Activated naive CD4-positive, alpha-beta T cell treated with anti-CD3 and anti-CD28 coated beads for 36 hours (primary cell): ENCODE measurements around the gene CXCL17. TPM values are rescaled to one million over a fixed set of nuclear protein-coding genes. Genes with fewer than 3 reads are reported as not detected.
A peak's percentile ranks its signal among the peaks of the same experiment; 100 is the strongest.
"Not testable (repeated sequence)": the region's sequence is repeated elsewhere in the genome, so short reads cannot be mapped to it uniquely, and the experiment has no call there.

Source experiments
- CTCF ChIA-PET: fragments of 350-600 bp; sonication (Branson Sonifier 250); formaldehyde crosslinking; loops from one replicate; lab custom pipeline; 2021; ENCODE audit warnings: antibody characterized with exemption; lab: Charles Lee
- DNase-seq: peaks from one replicate; pipeline ENCODE4 v3.0.0-alpha.2; 2020
- H3K27ac Mint-ChIP-seq: one replicate; pipeline ENCODE4 v1.8.0; 2021; ENCODE audit warnings: mild to moderate bottlenecking, mixed read lengths
- H3K27me3 Mint-ChIP-seq: one replicate; pipeline ENCODE4 v1.8.0; 2021; ENCODE audit warnings: low read depth, mixed read lengths
- H3K36me3 Mint-ChIP-seq: one replicate; pipeline ENCODE4 v1.8.0; 2021; ENCODE audit warnings: low read depth, mixed read lengths
- H3K4me1 Mint-ChIP-seq: one replicate; pipeline ENCODE4 v1.8.0; 2021; ENCODE audit warnings: low read depth, mixed read lengths
- H3K4me3 Mint-ChIP-seq: one replicate; pipeline ENCODE4 v1.8.0; 2021; ENCODE audit warnings: mild to moderate bottlenecking, moderate library complexity, mixed read lengths
- H3K9me3 Mint-ChIP-seq: one replicate; pipeline ENCODE4 v1.8.0; 2021; ENCODE audit warnings: mixed read lengths
- intact Hi-C: fragments of 100-400 bp; cut with micrococcal nuclease; formaldehyde crosslinking; loops from one replicate; pipeline ENCODE4 v1.15.1; 2023
- total RNA-seq, 2 experiments: library from RNA; stranded (reverse); gene quantifications; one replicate each; pipeline ENCODE4 v1.2.3, GENCODE V29; 2021

Gene CXCL17
- total RNA-seq: not detected

GRCh38 chr19:42442833-42443232 lies at the start of gene CXCL17:
CXCL17 (minus strand) TSS chr19:42442946; CDS start chr19:42442832, 114 bp downstream.
- H3K36me3 Mint-ChIP-seq: no peaks in the 10 kb centered on the region
- no peaks in the 10 kb centered on the region for H3K9me3 Mint-ChIP-seq
- peaks cover 14% of the 10 kb centered on the region for H3K4me1 Mint-ChIP-seq
- CTCF ChIA-PET: interaction anchor here (2.9 to 3.7 kb wide), 4 partner anchors 8 to 87 kb away, joined by 12 to 59 read pairs (median 40); partner anchors contain the start of gene CEACAM1
- H3K27me3 Mint-ChIP-seq: no peaks in the 10 kb centered on the region
- no peak within 1 kb of the TSS for H3K27ac Mint-ChIP-seq
- no peak for DNase-seq
- no peak within 1 kb of the TSS for H3K4me3 Mint-ChIP-seq
- intact Hi-C loops: no loop called here

- no peak for DNase-seq
- H3K27me3 Mint-ChIP-seq: no peaks in the 10 kb centered on the region
- no peaks in the 10 kb centered on the region for H3K36me3 Mint-ChIP-seq
- intact Hi-C loops: no loop called here
- H3K9me3 Mint-ChIP-seq: no peaks in the 10 kb centered on the region
- no peak overlapping the region for H3K27ac Mint-ChIP-seq
- H3K4me3 Mint-ChIP-seq: no peak overlapping the region
- H3K4me1 Mint-ChIP-seq: no peaks in the 10 kb centered on the region
- CTCF ChIA-PET: no interaction called here
These were observed 46.2 kb upstream of the CXCL17 start for GRCh38 chr19:42488783-42489521.

- intact Hi-C loops: no loop called here
- no peaks in the 10 kb centered on the region for H3K9me3 Mint-ChIP-seq
- H3K27me3 Mint-ChIP-seq: no peaks in the 10 kb centered on the region
- no peak overlapping the region for H3K4me3 Mint-ChIP-seq
- H3K36me3 Mint-ChIP-seq: no peaks in the 10 kb centered on the region
- no peak overlapping the region for H3K27ac Mint-ChIP-seq
- CTCF ChIA-PET: interaction anchor here (0.8 kb wide), 1 partner anchor 29 kb away, joined by 3 read pairs; no protein-coding TSS in a partner anchor
- DNase-seq: no peak
- no peaks in the 10 kb centered on the region for H3K4me1 Mint-ChIP-seq
These were observed 45.0 kb upstream of the CXCL17 start for GRCh38 chr19:42487798-42488178.

DNA sequence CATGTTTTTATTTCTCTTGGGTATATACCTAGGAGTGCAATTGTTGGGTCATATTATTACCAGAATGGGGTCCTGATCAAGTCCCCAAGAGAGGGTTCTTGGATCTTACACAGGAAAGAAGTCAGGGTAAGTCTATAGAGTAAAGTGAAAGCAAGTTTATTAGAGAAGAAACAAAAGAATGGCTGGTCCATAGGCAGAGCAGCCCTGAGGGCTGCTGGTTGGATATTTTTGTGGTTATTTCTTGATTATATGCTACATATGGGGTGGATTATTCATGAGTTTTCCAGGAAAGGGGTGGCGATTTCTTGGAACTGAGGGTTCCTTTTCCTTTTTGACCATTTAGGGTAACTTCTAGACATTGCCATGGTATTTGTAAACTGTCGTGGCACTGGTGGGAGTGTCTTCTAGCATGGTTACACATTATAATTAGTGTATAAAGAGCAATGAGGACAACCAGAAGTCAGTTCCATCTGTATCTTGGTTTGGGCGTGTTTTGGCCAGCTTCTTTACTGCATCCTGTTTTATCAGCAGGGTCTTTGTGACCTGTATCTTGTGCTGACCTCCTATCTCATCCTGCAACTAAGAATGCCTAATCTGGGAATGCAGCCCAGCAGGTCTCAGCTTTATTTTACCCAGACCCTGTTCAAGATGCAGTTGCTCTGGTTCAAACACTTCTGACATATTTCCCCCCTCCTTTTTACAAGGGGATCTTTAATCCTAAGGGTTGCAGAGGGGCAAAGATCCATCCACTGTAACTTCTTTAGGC lies 44.5 kb upstream of the CXCL17 start:
- Mint-ChIP-seq H3K4me1 (no peaks in the 10 kb centered on the region), H3K36me3 (no peaks in the 10 kb centered on the region), H3K27ac (no peak overlapping the region), H3K27me3 (no peaks in the 10 kb centered on the region), H3K4me3 (no peak overlapping the region), H3K9me3 (no peaks in the 10 kb centered on the region)
- CTCF ChIA-PET: interaction anchor here (0.6 to 0.8 kb wide), 3 partner anchors 30 to 87 kb away, joined by 3 read pairs; no protein-coding TSS in a partner anchor
- intact Hi-C loops: no loop called here
- DNase-seq: no peak

DNA sequence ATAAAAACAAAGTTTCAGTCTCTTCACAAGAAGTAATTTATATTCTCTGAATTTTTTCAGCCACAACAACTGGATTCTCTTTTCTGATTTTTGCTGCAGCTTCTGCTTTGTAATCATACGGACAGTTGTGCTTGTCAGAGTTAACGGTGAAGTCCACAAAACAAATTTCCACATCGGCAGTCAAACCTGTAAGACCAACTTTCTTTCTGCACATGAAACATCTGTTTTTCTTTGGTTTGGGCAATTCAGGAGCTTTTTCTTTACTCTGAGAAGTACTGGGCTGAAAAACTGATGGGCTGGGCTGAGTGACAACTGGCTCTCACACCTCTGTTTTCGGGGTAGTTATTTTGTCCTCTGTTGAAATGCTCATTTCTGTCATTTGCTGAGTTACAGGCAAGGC lies 42.3 kb upstream of the CXCL17 start:
- H3K36me3 Mint-ChIP-seq, H3K9me3 Mint-ChIP-seq, H3K27ac Mint-ChIP-seq, H3K4me3 Mint-ChIP-seq, H3K4me1 Mint-ChIP-seq, intact Hi-C loops, H3K27me3 Mint-ChIP-seq, DNase-seq: not testable (repeated sequence)
- CTCF ChIA-PET: interaction anchor here (1.0 kb wide), 1 partner anchor 14 kb away, joined by 3 read pairs; no protein-coding TSS in a partner anchor

- DNase-seq: peak; percentile 34
- CTCF ChIA-PET: interaction anchor here (2.4 kb wide), 1 partner anchor 30 kb away, joined by 5 read pairs; no protein-coding TSS in a partner anchor
- intact Hi-C loops: no loop called here
- Mint-ChIP-seq H3K9me3 (no peaks in the 10 kb centered on the region), H3K27me3 (no peaks in the 10 kb centered on the region), H3K4me1 (peaks cover 9% of the 10 kb centered on the region), H3K4me3 (no peak overlapping the region), H3K27ac (peak overlapping the region; percentile 27), H3K36me3 (no peaks in the 10 kb centered on the region)
These were observed 37.8 kb upstream of the CXCL17 start for GRCh38 chr19:42480335-42481095.

- Mint-ChIP-seq H3K27ac (no peak overlapping the region), H3K4me3 (no peak overlapping the region), H3K4me1 (peaks cover 9% of the 10 kb centered on the region), H3K9me3 (no peaks in the 10 kb centered on the region), H3K27me3 (no peaks in the 10 kb centered on the region), H3K36me3 (no peaks in the 10 kb centered on the region)
- CTCF ChIA-PET: interaction anchor here (0.6 to 2.4 kb wide), 2 partner anchors 30 to 301 kb away, joined by 4 to 5 read pairs; no protein-coding TSS in a partner anchor
- intact Hi-C loops: no loop called here
- DNase-seq: no peak
These were observed 37.0 kb upstream of the CXCL17 start for GRCh38 chr19:42479736-42480135.

DNA sequence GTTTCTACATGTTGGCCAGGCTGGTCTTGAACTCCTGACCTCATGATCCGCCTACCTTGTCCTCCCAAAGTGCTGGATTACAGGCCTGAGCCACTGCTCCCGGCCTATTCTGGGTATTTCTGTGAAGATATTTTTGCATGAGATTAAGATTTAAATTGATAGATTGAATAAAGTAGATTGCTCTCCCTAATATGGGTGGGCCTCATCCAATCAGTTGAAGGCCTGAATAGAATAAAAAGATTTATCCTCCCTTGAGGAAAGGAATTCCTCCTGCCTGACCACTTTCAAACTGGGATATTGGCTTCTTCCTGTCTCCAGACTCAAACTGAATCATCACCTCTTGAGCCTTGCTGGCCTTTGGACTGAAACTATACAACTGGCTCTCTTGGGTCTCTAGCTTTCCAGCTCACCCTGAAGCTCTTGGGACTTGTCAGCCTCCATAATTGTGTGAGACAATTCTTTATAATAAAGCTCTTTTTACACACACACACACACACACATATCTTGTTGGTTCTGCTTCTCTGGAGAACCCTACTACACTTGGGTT lies 36.1 kb upstream of the CXCL17 start:
- no peaks in the 10 kb centered on the region for H3K9me3 Mint-ChIP-seq
- CTCF ChIA-PET: interaction anchor here (2.4 kb wide), 1 partner anchor 29 kb away, joined by 5 read pairs; no protein-coding TSS in a partner anchor
- DNase-seq: no peak
- no peak overlapping the region for H3K4me3 Mint-ChIP-seq
- peaks cover 9% of the 10 kb centered on the region for H3K4me1 Mint-ChIP-seq
- intact Hi-C loops: no loop called here
- no peaks in the 10 kb centered on the region for H3K27me3 Mint-ChIP-seq
- H3K27ac Mint-ChIP-seq: no peak overlapping the region
- H3K36me3 Mint-ChIP-seq: no peaks in the 10 kb centered on the region

DNA sequence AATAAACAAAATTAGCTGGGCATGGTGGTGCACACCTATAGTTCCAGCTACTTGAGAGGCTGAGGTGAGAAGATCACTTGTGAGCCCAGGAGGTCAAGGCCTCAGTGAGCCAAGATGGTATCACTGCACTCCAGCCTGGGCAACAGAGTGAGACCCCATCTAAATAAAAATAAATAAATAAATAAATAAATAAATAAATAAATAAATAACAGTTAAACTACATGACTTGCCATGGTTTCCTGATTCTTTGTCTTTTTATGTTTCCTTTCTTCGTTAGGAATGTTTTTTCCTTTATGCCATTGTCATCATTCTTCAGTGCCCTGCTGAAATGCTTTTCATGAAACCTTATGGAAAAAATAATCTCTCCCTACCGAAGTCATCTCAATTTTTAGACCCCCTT lies 35.2 kb upstream of the CXCL17 start:
- Mint-ChIP-seq H3K36me3 (no peaks in the 10 kb centered on the region), H3K4me1 (peaks cover 9% of the 10 kb centered on the region), H3K9me3 (no peaks in the 10 kb centered on the region), H3K27me3 (no peaks in the 10 kb centered on the region), H3K27ac (no peak overlapping the region), H3K4me3 (no peak overlapping the region)
- DNase-seq: no peak
- CTCF ChIA-PET: interaction anchor here (0.7 kb wide), 1 partner anchor 8 kb away, joined by 4 read pairs; no protein-coding TSS in a partner anchor
- intact Hi-C loops: no loop called here

GRCh38 chr19:42477117-42477516 lies 34.4 kb upstream of the CXCL17 start:
- CTCF ChIA-PET: no interaction called here
- no peaks in the 10 kb centered on the region for H3K27me3 Mint-ChIP-seq
- no peak overlapping the region for H3K4me3 Mint-ChIP-seq
- H3K36me3 Mint-ChIP-seq: no peaks in the 10 kb centered on the region
- intact Hi-C loops: no loop called here
- peaks cover 9% of the 10 kb centered on the region for H3K4me1 Mint-ChIP-seq
- DNase-seq: no peak
- no peak overlapping the region for H3K27ac Mint-ChIP-seq
- no peaks in the 10 kb centered on the region for H3K9me3 Mint-ChIP-seq

DNA sequence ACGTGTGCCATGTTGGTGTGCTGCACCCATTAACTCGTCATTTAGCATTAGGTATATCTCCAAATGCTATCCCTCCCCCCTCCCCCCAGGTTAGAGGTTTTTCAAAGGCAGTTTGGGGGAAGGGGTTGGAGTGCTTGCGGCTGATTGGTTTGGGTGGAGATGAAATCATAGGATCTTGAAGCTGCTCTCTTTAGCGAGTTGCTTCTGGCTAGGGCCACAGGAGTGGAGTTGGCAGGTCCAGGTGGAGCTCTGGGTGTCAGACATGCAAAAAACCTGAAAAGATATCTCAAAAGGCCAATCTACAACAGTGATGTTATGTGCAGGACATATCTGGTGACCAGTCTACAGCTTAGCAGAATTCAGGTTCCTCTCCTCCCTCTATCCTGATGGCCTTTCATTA lies 32.6 kb upstream of the CXCL17 start:
- DNase-seq: no peak
- no peaks in the 10 kb centered on the region for H3K9me3 Mint-ChIP-seq
- H3K27ac Mint-ChIP-seq: no peak overlapping the region
- CTCF ChIA-PET: interaction anchor here (0.7 kb wide), 1 partner anchor 34 kb away, joined by 3 read pairs; no protein-coding TSS in a partner anchor
- no peak overlapping the region for H3K4me3 Mint-ChIP-seq
- H3K27me3 Mint-ChIP-seq: no peaks in the 10 kb centered on the region
- H3K4me1 Mint-ChIP-seq: peaks cover under 1% of the 10 kb centered on the region
- intact Hi-C loops: no loop called here
- H3K36me3 Mint-ChIP-seq: no peaks in the 10 kb centered on the region

GRCh38 chr19:42474743-42475142 lies 32.0 kb upstream of the CXCL17 start:
- H3K4me1 Mint-ChIP-seq: peaks cover under 1% of the 10 kb centered on the region
- no peaks in the 10 kb centered on the region for H3K36me3 Mint-ChIP-seq
- intact Hi-C loops: no loop called here
- H3K27me3 Mint-ChIP-seq: no peaks in the 10 kb centered on the region
- no peak for DNase-seq
- no peaks in the 10 kb centered on the region for H3K9me3 Mint-ChIP-seq
- CTCF ChIA-PET: no interaction called here
- H3K4me3 Mint-ChIP-seq: no peak overlapping the region
- H3K27ac Mint-ChIP-seq: no peak overlapping the region
